NCI-H774 (cell line): ENCODE results near the gene LUZP4.
"Not testable (repeated sequence)": the region's sequence is repeated elsewhere in the genome, so short reads cannot be mapped to it uniquely, and the experiment has no call there.

Experiments used
- DNase-seq: peaks from one replicate; lab custom pipeline; 2025; lab: John Stamatoyannopoulos, UW

Gene LUZP4

GRCh38 chrX:115337491-115338144, 48.1 kb downstream of the LUZP4 start:
- no peak for DNase-seq

- no peak for DNase-seq
Measured at GRCh38 chrX:115339441-115340025, 50.0 kb downstream of the LUZP4 start.

GRCh38 chrX:115341421-115341820, 51.9 kb downstream of the LUZP4 start:
- DNase-seq: no peak

GRCh38 chrX:115344885-115345614, 55.5 kb downstream of the LUZP4 start:
- peak; percentile 81 for DNase-seq

GRCh38 chrX:115345615-115346014, 56.1 kb downstream of the LUZP4 start:
- DNase-seq: no peak

GRCh38 chrX:115346738-115347137, 57.2 kb downstream of the LUZP4 start:
- not testable (repeated sequence) for DNase-seq

- no peak for DNase-seq
Measured at GRCh38 chrX:115348446-115349225, 59.1 kb downstream of the LUZP4 start.

GRCh38 chrX:115350711-115351381, 61.3 kb downstream of the LUZP4 start:
- no peak for DNase-seq

- DNase-seq: no peak
Measured at GRCh38 chrX:115356369-115356768, 66.9 kb downstream of the LUZP4 start.
